ENCODE results near the gene RYR2.

DNA sequence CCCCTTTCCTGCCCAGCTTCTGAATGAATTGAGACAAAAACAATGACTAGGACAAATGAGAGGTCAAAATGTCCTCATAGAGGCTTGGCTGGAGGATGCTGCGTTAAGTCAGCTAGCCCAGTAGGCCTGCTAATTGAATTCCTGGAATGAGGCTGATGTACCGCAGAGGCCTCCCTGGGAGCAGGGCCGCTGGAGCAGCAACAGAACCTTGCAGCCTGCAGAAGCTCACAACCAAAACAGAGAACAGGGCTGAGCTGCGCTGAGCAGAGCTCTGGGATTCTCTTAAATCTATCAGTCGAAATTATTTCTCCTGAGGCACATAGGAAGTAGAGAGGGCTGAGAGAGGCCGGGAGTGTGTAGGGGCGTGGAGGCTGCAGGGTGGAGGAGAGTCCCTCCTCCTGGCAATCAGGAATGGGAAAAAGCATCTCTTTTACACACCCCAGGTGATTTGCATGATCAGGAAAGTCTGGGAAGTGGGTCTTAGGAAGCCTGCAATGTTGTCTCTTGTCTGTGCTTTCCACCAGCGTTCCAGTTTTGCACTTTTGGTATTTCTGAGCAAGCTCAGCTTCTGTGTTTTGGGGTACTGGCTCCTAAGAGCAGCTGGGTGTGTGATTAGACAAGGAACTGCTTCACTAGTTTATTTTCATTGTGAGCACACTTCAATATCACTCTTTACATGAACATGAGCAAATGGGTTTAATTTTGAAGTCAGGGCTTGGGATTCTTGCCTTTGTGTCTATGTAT, 66.5 kb downstream of the RYR2 start:
- TF ChIP-seq POLR2A (IDR thresholded peaks at IDR 0.05; ENCODE audit: low read depth, low read length) (no peak), POLR2AphosphoS5 (IDR thresholded peaks at IDR 0.05; ENCODE audit: low read depth, low read length) (no peak), TAF1 (IDR thresholded peaks at IDR 0.05; ENCODE audit: borderline replicate concordance, low read depth, low read length) (no peak)
